GM21786 (cell line): Measurements from ENCODE around the gene KRTAP16-1.
"Not testable (repeated sequence)": the region's sequence is repeated elsewhere in the genome, so short reads cannot be mapped to it uniquely, and the experiment has no call there.

ENCODE experiments used
- ATAC-seq: cut with Tn5 transposase; IDR thresholded peaks from one replicate; pipeline ENCODE4 v1.9.1; 2021; ENCODE audit not compliant: unreplicated experiment

KRTAP16-1 gene, protein sequence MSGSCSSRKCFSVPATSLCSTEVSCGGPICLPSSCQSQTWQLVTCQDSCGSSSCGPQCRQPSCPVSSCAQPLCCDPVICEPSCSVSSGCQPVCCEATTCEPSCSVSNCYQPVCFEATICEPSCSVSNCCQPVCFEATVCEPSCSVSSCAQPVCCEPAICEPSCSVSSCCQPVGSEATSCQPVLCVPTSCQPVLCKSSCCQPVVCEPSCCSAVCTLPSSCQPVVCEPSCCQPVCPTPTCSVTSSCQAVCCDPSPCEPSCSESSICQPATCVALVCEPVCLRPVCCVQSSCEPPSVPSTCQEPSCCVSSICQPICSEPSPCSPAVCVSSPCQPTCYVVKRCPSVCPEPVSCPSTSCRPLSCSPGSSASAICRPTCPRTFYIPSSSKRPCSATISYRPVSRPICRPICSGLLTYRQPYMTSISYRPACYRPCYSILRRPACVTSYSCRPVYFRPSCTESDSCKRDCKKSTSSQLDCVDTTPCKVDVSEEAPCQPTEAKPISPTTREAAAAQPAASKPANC

DNA sequence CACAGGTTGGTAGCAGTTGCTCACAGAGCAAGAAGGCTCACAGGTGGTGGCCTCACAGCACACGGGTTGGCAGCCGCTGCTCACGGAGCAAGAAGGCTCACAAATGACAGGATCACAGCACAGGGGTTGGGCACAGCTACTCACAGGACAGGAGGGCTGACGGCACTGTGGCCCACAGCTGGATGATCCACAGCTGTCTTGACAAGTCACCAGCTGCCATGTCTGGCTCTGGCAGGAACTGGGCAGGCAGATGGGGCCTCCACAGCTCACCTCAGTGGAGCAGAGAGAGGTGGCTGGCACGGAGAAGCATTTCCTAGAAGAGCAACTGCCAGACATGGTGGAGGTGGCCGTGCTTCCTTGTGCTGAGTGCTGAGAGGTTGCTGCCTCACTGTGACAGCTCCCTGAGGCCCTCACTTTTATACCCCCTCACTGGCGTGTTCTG, at the start of gene KRTAP16-1:
KRTAP16-1 (minus strand) TSS at position 392 of the 442 bp plus-strand sequence; CDS start at position 336, 56 bp downstream.
- no peak for ATAC-seq

DNA sequence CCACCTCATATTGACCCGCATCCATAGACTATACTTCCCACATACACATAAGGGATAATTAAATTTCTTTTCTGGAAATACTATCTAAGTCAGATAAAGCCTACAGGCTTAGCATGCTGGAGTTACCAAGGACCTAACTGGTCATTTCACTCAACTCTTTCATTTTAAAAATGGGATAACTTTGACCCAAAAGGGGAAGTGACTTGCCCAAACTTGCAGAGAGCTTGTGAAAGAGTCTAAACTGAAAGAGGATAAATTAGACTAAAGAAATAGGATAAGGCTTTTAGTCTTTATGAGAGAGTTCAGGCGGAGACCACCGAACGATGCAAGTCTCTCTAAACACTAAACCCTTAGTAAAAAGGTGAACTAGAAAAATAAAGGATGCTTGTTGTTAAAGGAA, 45.4 kb upstream of the KRTAP16-1 start:
- ATAC-seq = no peak

DNA sequence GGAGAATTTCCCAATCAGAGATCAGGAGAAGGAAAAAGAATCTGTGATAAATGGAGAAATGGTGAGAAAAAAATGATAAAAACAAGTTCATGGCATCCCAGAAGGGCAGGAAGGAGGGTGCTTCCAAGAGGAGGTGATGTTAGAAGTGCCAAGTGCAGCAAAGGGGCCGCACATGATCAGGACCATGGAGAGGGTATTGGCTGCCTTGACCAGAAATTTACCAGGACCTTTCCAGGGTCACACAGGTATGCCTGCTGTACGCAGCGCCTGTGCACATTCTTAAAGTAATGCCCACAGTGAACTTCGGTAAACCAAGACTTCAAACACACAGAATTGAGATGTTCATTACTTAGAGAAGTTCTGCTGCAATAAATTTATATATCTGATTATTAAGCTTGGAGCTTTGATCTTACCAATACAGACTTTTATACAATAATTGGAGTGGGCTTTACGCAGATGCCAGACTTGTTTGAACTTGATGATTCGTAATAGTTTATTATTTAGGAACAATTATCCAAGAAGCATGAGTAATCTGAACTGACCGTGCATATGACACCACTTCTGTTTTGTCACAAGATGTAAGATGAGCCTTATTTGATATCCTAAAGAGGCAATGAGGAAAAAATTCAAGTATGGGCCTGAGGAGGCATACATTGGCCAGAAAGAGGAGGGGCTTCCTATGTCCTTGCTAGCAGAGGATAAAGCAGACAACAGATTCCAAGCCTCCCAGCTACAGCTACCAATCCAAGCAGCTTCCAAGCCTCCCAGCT, 43.7 kb upstream of the KRTAP16-1 start:
- no peak for ATAC-seq

DNA sequence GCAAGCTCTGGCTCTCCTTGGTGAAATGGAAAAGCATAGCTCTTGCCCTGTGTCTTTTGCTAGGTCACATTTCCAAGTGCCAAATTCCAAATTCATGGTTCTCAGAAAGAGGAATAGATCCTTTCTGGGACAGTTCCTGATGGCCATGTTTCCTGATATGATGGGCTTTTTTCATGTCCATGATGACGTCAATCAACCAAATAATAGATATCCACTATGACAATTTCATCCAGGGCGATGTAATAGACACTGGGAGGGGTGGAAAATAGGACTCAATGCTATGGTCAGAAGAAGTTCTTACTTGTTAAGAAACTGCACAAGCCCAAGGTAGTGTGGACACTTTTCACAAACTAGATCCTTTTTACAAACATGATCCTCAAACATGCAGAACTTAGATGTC, 42.1 kb upstream of the KRTAP16-1 start:
- ATAC-seq = no peak

DNA sequence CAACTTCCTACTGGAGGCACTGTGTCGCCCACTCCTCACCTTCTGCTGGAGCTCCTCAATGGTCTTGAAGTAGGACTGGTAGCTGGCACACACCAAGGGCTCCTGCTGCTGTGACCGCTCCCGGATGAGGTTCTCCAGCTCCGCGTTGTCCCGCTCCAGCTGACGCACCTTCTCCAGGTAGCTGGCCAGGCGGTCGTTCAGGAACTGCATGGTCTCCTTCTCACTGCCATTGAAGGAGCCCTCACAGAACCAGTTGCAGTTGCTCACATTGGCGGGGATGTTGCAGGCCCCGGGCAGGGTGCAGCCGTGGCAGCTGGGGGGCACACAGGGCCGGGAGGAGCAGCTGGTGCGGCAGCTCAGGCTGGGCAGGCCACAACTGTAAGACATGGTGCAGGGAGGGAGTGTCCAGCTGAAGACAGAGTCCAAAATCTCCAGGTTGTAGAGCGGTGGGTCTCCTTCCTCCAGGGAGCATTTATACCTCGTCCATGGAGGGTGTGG, 41.3 kb upstream of the KRTAP16-1 start, which contains the start of gene KRT33A:
KRT33A (minus strand) TSS at position 448 of the 498 bp plus-strand sequence; CDS start at position 387, 61 bp downstream.
- not testable (repeated sequence) for ATAC-seq

DNA sequence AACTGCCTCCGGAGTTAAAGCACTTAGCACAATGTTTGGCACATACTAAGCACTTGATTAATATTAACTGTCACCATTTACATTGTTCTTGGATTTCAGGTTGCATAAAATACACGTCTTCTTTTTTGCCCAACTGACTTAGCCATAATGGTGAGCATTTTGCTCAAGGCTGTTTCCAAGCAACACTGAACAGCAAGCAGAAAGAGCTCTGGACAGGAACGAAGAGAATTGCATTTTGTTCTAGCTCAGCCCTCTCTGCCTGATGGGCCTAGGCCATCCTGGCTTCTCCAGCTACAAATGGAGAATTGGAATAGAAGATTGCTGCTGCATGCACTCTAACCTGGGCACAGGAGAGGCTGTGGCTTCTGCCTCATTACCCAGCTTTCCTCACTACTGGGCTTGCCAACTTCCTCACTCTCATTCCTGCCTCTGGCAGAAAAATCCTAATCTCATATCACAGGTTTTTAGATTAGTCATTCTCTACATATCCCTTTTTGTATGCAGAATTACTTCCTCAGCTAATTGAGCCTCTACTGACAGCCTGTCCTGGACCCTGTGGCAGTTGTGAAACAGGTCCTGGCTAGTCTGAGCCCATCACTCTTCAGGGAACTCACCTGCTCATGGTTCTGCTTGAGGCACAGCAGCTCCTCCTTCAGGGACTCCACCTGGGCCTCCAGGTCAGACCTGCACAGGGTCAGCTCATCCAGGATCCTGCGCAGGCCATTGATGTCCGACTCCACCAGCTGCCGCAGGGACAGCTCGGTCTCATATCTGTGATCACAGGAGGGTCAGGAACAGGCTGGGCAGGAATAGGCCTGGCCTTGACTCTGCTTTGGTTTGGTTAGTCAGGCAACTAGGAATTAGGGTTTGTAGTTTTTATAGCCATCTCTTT, 39.0 kb upstream of the KRTAP16-1 start:
- no peak for ATAC-seq

DNA sequence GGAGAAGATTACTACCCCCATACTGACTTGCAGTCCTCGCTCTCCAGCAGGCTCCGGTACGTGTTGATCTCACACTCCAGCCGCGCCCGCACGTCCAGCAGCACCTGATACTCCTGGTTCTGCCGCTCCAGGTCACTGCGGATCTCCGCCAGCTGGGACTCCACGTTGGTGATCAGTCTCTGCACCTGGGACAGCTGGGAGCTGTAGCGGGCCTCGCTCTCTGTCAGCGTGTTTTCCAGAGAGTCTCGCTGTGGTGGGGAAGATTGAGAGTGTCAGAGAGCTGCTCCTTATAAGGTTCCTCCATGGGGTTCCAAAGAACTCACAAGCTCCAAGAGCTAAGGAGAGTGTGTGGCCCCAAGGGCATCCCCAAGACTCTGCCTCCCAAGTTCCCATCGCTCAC, 37.3 kb upstream of the KRTAP16-1 start:
- ATAC-seq = not testable (repeated sequence)

DNA sequence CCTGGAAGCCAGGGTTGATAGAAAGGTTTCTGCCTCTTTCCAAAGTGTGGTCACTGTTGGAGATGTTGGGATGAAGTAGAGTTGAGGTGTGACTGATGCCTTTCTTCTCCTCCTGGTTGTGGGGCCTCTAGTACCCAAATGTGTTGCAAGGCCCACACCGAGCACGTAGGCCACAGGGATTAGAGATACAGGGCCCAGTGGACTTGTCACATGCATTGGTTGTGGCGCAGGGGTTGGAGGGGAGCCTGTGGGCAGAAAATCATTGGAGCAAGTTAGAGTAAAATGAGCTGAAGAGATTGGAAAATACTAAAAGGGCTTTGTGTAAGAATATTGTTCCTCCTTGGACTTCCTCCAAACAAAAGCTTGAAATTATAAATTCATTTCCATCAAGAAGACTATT, 36.9 kb upstream of the KRTAP16-1 start:
- ATAC-seq = no peak

DNA sequence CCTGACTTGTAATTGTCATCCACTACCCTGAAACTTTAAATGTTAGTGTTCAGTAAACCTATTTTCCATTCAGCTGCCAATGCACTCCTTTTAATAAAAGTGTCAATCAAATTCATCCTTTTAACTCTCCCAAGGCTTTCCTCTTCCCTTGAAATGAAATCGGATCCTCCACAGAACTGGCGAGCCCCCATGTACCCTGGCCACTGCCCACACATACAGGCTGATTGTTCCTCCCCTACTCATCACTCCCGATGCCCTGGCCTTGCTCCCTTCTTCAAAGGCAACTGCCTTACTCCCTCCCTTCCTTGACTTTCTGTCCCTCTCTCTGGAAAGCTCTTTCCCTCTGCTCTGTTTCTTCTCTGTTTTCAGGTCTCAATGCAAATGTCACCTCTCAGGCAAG, 33.9 kb upstream of the KRTAP16-1 start:
- no peak for ATAC-seq

DNA sequence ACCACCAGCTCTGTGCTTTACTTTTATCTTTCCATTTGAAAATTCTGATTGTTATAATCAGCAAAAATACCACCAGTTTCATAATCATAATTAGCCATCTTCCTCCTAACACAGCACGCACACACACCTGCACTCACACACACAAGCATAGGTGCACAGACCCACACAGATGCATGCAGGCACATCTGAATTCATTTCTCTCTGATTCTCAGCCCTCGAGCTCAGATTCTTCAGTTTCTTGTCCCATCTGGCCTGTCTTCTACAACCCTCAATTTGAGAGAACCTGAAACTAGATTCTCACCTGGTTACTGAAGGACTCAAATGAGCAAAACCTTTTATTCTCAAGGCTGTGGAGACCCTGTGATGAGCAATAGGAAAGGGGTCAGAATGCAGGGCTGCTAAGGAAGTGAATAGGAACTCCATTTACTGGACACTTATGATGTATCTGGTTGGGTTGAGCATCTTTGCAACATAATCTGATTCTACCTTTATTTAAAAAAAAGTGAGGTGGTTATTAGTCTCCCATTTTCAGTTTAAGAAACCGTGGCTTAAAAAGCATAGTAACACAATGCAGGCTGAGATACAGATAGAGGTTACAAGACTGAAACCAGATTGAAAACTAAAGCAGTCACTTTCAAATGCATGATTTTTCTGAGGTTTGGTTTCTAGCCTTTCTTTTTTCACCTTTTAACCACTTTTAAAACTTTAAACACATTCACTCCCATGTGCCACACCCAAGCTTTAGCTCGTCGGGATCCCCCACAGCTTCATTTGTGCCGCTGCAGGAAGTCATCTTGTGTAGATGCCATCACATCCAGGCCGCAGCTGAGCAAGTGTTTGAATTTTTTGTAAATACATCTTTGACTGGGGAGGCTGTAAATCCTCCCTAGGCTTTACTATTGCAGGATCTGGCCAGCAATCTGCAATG, 32.1 kb upstream of the KRTAP16-1 start:
- no peak for ATAC-seq

DNA sequence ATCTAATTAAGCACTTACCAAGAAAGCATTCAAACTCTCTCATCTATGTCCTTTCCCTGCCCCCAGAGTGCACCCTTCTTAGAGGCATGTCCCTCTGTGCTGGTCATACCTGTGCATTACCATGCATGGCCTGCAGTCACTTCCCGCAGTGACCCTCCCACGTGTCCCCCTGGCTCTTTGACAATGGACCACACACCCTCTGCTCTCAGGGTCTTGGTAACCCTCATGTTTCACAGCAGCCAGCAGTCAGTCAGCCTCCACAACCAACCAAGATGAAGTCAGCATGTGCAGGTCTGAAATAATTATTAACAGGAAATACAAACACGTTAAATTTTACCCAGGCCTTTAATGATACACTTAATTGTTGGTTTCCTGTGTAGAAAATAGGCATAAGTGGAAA, 31.4 kb upstream of the KRTAP16-1 start:
- no peak for ATAC-seq

DNA sequence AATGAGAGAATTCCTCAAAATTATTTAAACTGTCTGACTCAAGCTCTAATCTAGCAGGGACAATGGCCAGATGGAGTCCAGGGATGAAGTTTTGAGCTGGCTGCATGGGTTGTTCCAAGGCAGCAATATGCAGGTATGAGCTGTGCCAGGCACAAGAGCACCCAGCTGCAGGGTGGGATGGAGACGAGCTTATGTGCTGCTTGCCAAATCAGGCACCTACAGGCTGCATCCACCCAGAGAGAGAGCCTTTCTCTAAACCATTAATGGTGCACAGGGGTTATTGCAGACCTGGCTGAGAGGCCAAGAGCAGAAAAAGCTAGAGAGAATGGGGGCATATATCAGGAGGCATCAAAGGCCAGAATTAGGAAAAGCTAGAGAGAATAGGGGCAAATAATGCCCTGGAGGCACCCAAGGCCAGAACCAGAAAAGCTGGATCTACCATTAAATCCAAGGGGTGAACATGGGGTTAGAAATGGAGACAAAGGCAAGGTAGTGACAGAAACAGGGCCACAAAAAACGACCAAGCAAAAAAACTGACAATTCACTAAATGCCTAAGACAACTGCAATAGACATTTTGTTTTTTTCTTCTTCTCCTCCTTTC, 30.6 kb upstream of the KRTAP16-1 start:
- no peak for ATAC-seq

DNA sequence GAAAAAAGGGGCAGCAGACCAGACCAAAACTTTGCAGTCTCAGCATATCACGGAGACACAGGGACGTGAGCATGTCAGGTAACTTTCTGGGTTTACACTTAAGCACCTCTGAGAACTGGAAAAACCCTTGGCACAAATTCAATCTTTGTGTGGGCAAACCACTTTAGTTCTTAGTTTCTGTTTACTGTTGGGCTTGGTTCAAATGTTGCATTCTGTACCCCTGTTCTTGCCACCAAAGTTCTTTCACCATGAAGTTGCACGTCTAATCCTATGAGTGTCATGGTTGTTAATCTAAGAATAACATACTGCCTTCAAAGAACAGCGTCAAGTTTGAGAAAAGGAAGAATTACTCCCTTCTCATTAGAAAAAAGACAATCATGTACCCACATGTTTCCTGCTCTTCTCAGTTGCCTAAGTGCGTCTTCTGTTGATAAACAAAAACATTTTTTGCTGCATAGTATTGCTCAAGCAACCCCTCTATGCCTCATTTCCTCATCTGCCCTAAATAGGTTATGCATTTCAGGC, 29.9 kb upstream of the KRTAP16-1 start:
- ATAC-seq = peak; percentile 44

DNA sequence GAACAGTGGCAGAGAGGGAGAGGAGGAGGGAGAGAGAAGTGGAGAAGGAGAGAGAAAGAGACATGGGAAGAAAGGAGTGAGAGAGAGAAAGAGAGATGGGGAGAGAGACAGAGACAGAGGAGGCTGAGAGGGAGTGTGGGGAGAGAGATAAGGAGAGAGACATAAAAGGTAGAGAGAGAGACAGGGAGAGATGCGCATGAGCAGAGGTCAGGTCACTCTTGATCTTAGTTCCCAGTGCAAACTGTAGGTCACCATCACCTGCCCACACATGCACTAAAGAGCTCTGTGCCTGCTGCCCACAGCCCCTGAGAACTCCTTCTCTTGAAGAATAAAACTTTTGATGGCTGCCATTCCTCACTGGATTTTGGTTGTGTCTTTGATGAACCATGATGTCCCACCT, 26.6 kb upstream of the KRTAP16-1 start:
- no peak for ATAC-seq

DNA sequence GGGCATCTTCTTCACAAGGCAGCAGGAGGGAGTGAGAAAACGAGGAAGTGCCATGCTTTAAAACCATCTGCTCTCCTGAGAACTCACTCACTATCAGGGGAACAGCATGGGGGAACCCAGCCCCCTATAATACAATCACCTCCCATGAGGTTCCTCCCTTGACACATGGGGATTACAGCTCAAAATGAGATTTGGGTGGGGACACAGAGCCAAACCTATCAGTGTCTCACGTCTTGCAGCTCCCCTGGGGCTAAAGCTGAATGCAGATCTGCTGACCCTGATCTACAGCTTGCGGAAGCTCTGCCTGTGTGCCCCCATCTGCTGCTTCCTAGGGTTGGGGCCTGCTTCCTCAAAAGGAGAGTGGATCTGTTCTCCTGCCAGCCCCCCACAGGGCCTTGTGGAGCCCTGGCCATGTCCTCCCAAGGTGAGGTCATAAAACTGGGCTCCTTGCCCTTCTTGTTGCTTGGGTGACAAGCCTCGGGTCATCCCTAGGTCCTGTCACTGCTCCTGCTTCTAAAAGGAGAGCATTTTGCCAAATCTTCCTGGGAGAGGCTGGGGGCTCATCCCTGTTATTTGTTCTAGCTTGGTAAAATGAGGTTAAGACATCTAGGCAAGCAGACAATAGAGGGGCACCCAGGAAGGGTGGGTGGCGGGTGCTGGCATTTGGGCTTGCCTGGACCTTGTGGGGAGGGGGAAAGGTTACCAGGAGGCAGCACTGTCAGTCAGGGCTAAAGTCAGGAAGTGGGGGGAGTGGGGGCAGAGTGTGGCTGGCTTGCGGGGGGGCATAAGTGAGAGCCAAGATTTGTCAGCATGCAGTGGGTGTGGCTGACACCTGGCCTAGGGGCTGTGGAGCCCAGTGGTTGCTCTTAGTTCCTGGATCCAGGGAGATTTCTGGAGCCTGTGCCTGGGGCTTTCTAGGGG, 25.5 kb upstream of the KRTAP16-1 start:
- ATAC-seq = no peak

DNA sequence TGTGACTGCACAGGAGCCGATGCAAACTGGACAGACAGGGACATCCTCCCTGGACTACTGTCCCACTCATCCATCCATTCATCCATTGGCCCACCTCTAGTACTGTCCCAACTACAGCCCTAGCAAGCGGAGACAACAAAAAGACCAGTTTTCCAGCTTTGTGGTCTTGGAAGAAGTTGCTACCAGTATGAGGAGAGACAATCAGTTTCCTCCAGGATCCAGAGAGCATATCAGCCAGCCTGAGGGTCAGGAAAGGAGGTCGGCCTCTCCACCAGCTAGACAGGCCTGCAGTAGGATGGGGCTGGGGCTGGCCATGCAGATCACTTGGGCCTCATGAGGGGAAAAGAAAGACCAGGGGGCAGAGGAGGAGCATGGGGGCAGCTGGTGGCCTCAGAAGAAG, 24.7 kb upstream of the KRTAP16-1 start:
- ATAC-seq = no peak

DNA sequence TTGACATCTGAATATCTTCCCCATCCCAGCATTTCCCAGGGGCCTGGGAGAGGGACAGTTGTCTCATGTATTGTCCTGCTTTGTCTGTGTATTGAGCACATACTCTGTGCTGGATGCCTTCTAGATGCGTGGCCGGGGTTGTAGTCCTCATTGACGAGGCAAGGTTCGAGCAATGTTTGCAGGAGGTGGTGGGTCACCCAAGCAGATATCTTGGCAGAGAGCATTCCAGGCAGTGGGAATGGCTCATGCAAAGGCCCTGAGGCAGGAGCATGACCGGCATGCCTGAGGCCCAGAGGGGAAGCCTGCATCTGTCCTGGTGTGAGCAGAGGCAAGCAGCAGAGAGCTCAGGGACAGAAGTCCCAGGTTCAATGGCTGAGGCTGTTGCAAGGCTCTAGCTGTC, 24.0 kb upstream of the KRTAP16-1 start:
- ATAC-seq = no peak

DNA sequence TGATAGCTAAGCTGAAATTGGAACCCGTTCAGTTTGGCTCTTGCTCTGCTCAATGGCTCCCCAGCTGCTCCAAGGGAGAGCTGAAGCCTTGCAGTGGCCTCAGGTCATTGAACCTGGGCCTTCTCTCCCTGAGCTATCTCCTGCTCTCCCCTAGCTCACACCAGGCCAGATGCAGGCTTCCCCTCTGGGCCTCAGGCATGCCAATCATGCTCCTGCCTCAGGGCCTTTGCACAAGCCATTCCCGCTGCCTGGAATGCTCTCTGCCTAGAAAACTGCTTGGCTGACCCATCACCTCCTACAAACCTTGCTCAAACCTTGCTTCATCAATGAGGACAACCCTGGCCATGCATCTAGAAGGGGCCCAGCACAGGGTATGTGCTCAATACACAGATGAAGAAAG, 23.1 kb upstream of the KRTAP16-1 start:
- ATAC-seq = no peak
